ENCODE data around the gene VWA8.

- TF ChIP-seq CTCF (IDR thresholded peaks at IDR 0.05) = no peak
- TF ChIP-seq EP300 (IDR thresholded peaks at IDR 0.05) = no peak
- TF ChIP-seq POLR2A (IDR thresholded peaks at IDR 0.05) = no peak
Observed at GRCh38 chr13:41847216-41847615, 113.7 kb downstream of the VWA8 start.
